Measurements from ENCODE around the gene SPATC1L.
A peak's percentile ranks its signal among the peaks of the same experiment; 100 is the strongest.
"Not testable (repeated sequence)": the region's sequence is repeated elsewhere in the genome, so short reads cannot be mapped to it uniquely, and the experiment has no call there.

SPATC1L gene
- 1.4 to 3.8 reads per million in 2 donors for total RNA-seq

- no peak for DNase-seq
These were observed at the start of gene SPATC1L for GRCh38 chr21:46183910-46184624. SPATC1L (minus strand) TSS chr21:46184459; CDS start chr21:46182816, 1,643 bp downstream.

DNA sequence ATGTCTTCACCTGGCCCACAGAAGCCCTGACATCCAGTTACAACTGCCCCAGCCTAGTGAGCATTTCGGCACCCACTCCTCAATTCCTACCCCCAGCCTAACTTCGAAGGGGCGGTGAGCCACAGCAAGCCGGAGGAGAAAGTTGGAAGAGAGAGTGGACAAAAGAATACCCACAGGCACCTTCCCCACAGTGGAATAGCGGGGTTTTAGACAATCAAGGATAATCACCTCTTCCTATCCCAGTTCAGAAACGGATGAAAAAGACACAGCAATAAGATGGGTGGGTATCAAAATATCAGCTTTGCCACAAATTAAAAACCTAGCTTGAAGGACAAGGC is 45.6 kb upstream of the SPATC1L start:
- no peak for DNase-seq

GRCh38 chr21:46229133-46229922 is 45.1 kb upstream of the SPATC1L start:
- no peak for DNase-seq

DNA sequence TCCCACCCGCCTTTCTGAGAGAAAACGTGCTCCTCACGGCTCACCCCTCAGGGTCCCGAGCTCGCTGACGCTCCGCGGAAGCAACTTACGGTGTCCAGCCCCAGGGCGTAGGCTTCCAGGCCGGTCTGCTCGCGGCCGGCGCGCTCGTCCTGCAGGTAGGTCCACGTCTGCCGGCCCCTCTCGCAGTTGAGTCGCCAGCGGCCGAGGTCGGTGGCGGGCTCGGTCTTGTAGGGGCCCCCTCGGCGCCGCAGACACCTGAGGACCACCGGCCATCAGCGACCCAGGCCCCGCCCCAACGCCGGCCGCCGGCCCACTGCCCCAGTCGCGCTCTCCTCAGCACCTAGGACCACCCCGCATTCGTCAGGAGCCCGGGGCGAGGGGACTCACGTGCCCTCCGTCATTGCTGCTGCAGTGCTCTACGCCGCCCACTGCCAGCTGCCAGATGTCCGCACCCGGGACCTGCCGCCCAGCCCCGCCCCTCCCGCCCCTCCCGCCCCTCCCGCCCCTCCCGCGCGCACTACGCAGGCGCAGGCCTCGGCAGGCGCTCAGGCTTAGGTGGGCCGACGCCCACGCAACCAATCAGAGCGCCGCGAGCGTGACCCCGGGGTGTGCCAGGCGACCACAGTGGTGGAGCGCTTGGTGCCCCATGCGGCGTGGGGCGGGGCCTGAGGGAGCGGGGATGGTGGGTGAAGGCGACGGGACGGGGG is 44.2 kb upstream of the SPATC1L start, which contains the start of gene LSS:
LSS (minus strand) TSS at position 430 of the 707 bp plus-strand sequence; CDS start at position 401, 29 bp downstream.
- DNase-seq, result peak; percentile 96

DNA sequence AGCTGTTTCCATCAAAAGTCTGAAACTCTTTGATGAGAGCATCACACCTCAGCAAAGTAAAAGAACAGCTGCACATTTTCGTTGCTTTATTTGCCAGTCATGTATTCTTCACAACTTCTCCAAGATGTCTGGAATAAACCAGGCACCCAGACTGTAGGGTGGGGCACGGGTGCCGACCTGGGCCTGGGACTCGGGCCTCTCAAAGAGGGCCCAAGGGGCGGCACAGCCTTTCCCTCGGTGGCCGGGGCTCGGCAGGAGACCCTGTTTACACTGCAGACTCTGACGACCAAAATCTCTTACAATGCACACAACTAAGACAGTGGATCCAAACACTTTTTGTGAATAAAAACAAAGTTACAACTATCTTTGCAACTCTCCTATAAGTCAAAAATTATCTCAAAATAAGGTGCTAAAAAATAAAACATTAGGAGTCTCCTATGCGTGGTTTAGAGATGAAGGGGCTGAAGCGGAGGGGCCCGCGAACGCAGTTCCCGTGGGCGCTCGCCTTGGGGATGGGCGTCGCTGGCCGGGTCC is 43.6 kb upstream of the SPATC1L start:
- no peak for DNase-seq

DNA sequence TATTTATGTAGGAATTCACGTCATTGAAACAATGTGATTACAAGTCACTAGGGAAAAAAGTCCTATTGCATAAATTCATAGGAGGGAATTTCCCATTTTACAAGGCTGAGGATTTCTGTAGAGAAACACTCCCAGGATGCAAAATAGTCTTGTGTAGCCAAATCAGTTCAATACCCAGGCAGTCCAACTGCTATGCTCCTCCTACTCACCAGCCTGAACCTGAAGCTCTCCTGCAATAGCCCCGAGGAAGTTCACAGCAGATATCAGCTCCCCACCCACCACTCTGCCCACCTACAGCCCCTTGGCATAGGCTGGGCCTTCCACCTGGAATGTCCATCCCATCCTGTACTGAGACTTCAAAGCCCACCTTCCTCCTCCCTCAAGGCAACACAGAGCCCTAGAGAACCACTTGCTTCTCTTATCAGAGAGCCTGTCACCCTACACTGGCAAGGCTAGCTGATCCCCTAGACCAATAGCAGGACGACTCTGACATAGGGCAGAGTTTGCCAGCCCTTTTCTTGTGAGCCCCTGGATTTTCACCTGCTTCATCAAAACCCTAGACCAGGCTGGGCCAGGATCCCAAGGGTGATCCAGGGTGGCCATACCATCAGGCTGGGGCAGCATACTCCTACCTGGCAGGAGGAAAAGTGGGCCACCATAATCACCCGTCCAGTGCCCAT is 42.8 kb upstream of the SPATC1L start:
- no peak for DNase-seq

DNA sequence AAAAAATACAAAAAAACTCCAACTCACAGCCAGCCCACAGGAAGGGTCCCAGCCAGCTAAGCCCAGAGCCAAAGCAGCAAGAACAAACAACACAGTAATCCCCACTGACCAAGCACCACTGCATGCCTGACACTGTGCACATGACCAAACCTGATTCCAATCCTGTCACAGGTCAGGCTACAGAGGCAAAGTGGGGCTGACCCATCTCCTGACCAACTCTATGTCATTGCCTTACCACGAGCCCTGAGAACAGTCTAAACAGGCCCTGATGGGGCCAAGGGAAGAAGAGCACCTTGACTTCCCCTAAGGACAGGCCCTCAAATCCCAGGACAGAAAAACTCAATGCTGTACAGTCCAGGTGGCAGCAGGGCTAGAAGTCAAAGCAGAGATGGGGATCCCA is 41.9 kb upstream of the SPATC1L start:
- DNase-seq, result no peak

- not testable (repeated sequence) for DNase-seq
These were observed 39.4 kb upstream of the SPATC1L start for GRCh38 chr21:46223661-46224060.

DNA sequence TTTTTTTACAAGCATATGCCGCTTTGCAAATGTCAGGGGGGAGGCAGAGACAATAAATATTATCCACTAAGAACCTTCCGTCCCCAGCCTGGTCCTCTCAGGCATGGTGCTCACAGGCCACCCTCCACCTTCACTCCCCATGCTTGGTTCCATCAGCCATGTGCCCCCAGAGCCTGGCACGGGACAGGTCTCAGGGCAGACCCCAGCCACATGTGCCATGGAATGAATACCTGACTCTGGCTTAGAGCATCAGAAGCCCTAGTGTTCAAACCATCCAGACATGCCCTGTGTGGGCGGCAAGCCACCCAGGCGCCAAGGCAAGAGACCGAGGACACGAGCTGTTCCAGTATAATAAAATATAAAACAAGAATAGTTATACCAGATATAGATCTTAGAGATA is 39.0 kb upstream of the SPATC1L start:
- DNase-seq, result no peak

GRCh38 chr21:46222436-46223116 is 38.3 kb upstream of the SPATC1L start:
- no peak for DNase-seq

GRCh38 chr21:46221664-46222435 is 37.6 kb upstream of the SPATC1L start:
- no peak for DNase-seq

- no peak for DNase-seq
These were observed 36.6 kb upstream of the SPATC1L start for GRCh38 chr21:46220847-46221246.

- DNase-seq, result no peak
These were observed 36.1 kb upstream of the SPATC1L start for GRCh38 chr21:46220275-46220810.

DNA sequence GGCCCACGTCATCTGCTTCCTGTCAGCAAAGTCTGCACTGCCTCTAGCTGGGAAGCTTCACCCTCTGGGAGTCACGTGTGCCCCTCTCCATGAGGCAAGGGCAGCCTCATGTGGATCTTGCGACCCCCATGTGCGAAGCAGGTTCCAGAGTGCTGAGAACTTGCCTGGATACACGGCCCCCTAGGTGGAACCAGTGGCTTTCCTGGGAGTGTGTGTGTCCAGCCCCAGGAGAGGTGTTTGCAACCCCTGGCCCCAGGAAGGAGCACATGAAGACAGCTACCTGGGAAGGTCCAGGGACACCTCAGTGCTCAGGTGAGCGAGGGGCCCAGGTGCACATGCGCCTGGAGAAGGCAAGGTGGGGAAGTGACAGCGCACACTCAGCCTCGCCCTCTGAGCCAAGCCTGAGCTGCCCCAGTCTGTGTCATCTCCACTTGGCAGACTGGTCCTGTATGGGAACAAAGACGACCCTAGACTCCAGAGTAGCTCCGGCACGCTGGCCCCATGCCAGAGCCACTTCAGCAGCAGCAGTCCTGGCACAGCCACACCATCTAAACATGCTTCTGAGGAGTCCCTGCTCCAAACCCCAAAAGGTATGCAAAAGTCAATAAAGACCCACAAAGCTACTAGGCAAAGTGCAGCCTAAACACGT is 35.5 kb upstream of the SPATC1L start:
- no peak for DNase-seq

GRCh38 chr21:46218906-46219590 is 34.8 kb upstream of the SPATC1L start:
- no peak for DNase-seq

- DNase-seq, result no peak
These were observed 33.4 kb upstream of the SPATC1L start for GRCh38 chr21:46217511-46218196.

- DNase-seq, result no peak
These were observed 32.0 kb upstream of the SPATC1L start for GRCh38 chr21:46216132-46216747.

GRCh38 chr21:46215436-46216131 is 31.3 kb upstream of the SPATC1L start:
- no peak for DNase-seq
